Activated CD8-positive, alpha-beta memory T cell treated with anti-CD3 and anti-CD28 coated beads, Interleukin-2, amount 50 U/mL, for 1 hour (primary cell): ENCODE measurements around the gene GAST.
"Not testable (repeated sequence)": the region's sequence is repeated elsewhere in the genome, so short reads cannot be mapped to it uniquely, and the experiment has no call there.

Experiments used
- DNase-seq: peaks from one replicate; pipeline ENCODE4 v3.0.0-alpha.2; 2020; ENCODE audit errors: extremely low read depth

The GAST gene

GRCh38 chr17:41683441-41684007, 28.6 kb upstream of the GAST start:
- DNase-seq: no peak

- no peak for DNase-seq
Observed at GRCh38 chr17:41684035-41684434, 28.1 kb upstream of the GAST start.

GRCh38 chr17:41685753-41686152, 26.4 kb upstream of the GAST start:
- DNase-seq: not testable (repeated sequence)

GRCh38 chr17:41686281-41686680, 25.9 kb upstream of the GAST start:
- no peak for DNase-seq

- no peak for DNase-seq
Observed at GRCh38 chr17:41687828-41688640, 24.1 kb upstream of the GAST start.

- peak; percentile 98 for DNase-seq
Observed at GRCh38 chr17:41688641-41689496, 23.3 kb upstream of the GAST start, which contains the start of gene EIF1. Gene EIF1, plus strand, starts transcription at chr17:41688885. Its CDS starts 154 bp downstream, at chr17:41689039.

GRCh38 chr17:41689497-41690299, 22.4 kb upstream of the GAST start:
- no peak for DNase-seq

- DNase-seq: no peak
Observed at GRCh38 chr17:41690497-41690896, 21.6 kb upstream of the GAST start.

GRCh38 chr17:41691031-41691777, 20.9 kb upstream of the GAST start:
- DNase-seq: no peak

GRCh38 chr17:41692722-41693521, 19.2 kb upstream of the GAST start:
- DNase-seq: no peak

GRCh38 chr17:41695134-41695661, 16.9 kb upstream of the GAST start:
- no peak for DNase-seq

GRCh38 chr17:41695954-41696757, 16.0 kb upstream of the GAST start:
- DNase-seq: peak; percentile 65

- DNase-seq: no peak
Observed at GRCh38 chr17:41697122-41697962, 14.8 kb upstream of the GAST start.

- not testable (repeated sequence) for DNase-seq
Observed at GRCh38 chr17:41700843-41701242, 11.3 kb upstream of the GAST start.

- DNase-seq: no peak
Observed at GRCh38 chr17:41702712-41703111, 9.4 kb upstream of the GAST start.

GRCh38 chr17:41705271-41705991, 6.7 kb upstream of the GAST start:
- DNase-seq: no peak
